OCI-LY1 (cell line): ENCODE results near the gene MGA.
A peak's percentile ranks its signal among the peaks of the same experiment; 100 is the strongest.

Source experiments
- H2AFZ ChIP-seq: fragments of 200-600 bp; sonication (generic), shearing (Covaris generic); 2 replicates; pipeline ENCODE4 v1.6.0; 2014; ENCODE audit warnings: antibody characterized with exemption, mild to moderate bottlenecking, low read length
- H3F3A ChIP-seq: fragments of 200-600 bp; sonication (generic), shearing (Covaris generic); 2 replicates; pipeline ENCODE4 v1.6.0; 2014; ENCODE audit warnings: mild to moderate bottlenecking, antibody characterized with exemption, low read length, moderate library complexity; ENCODE audit not compliant: insufficient read depth
- H3K27ac ChIP-seq: fragments of 200-600 bp; sonication (generic); 2 replicates; pipeline ENCODE4 v1.5.1; 2014; ENCODE audit warnings: low read length, mixed run types, mild to moderate bottlenecking, low read depth; ENCODE audit not compliant: poor library complexity, severe bottlenecking
- H3K27me3 ChIP-seq: fragments of 200-600 bp; sonication (generic); 2 replicates; pipeline ENCODE4 v1.6.0; 2014; ENCODE audit warnings: antibody characterized with exemption, mild to moderate bottlenecking, low read length, moderate library complexity; ENCODE audit not compliant: insufficient read depth
- H3K36me3 ChIP-seq: fragments of 200-600 bp; sonication (generic); 2 replicates; pipeline ENCODE4 v1.6.1; 2014; ENCODE audit warnings: mild to moderate bottlenecking, antibody characterized with exemption, low read length, moderate library complexity, mixed read lengths; ENCODE audit not compliant: insufficient read depth
- H3K4me1 ChIP-seq: fragments of 200-600 bp; sonication (generic); 2 replicates; pipeline ENCODE4 v1.5.1; 2014; ENCODE audit warnings: mild to moderate bottlenecking, low read length, moderate library complexity; ENCODE audit not compliant: insufficient read depth, severe bottlenecking
- H3K4me2 ChIP-seq: fragments of 200-600 bp; sonication (generic), shearing (Covaris generic); 2 replicates; pipeline ENCODE4 v1.6.1; 2014; ENCODE audit warnings: low read length
- H3K4me3 ChIP-seq: fragments of 200-600 bp; sonication (generic); 2 replicates; pipeline ENCODE4 v1.5.1; 2014; ENCODE audit warnings: low read length, low read depth, mild to moderate bottlenecking, mixed read lengths; ENCODE audit not compliant: poor library complexity, severe bottlenecking
- H3K79me2 ChIP-seq: fragments of 200-600 bp; shearing (Covaris generic); 2 replicates; pipeline ENCODE4 v1.6.1; 2016; ENCODE audit warnings: mixed run types, low read length, mixed read lengths; ENCODE audit not compliant: insufficient read depth
- H3K9ac ChIP-seq: fragments of 200-600 bp; sonication (generic), shearing (Covaris generic); 2 replicates; pipeline ENCODE4 v1.6.1; 2014; ENCODE audit warnings: mild to moderate bottlenecking, low read length, mixed read lengths
- H3K9me2 ChIP-seq: fragments of 200-600 bp; sonication (generic), shearing (Covaris generic); 2 replicates; pipeline ENCODE4 v1.6.1; 2014; ENCODE audit warnings: low read depth, mild to moderate bottlenecking, low read length, mixed read lengths
- H3K9me3 ChIP-seq: fragments of 200-600 bp; shearing (Covaris generic); 2 replicates; pipeline ENCODE4 v1.6.1; 2014; ENCODE audit warnings: low read length, mixed read lengths
- H4K20me1 ChIP-seq: fragments of 200-600 bp; sonication (generic), shearing (Covaris generic); 2 replicates; pipeline ENCODE4 v1.6.0; 2016; ENCODE audit warnings: mild to moderate bottlenecking, low read length; ENCODE audit not compliant: insufficient read depth
- CTCF ChIP-seq: fragments of 200-600 bp; sonication (generic), shearing (Covaris generic); IDR thresholded peaks from 2 replicates; pipeline ENCODE4 v1.5.1; 2017; ENCODE audit warnings: mild to moderate bottlenecking, antibody characterized with exemption, low read length, moderate library complexity, mixed read lengths
- EZH2 ChIP-seq: fragments of 200-600 bp; sonication (generic), shearing (Covaris generic); IDR thresholded peaks from 2 replicates; pipeline ENCODE4 v1.8.0; 2017; ENCODE audit warnings: borderline replicate concordance, mixed run types, mild to moderate bottlenecking, antibody characterized with exemption, low read length, moderate library complexity, mixed read lengths

Gene MGA

GRCh38 chr15:41730543-41730942 is 70.3 kb downstream of the MGA start:
- Histone ChIP-seq H3K9ac (no peak overlapping the region), H3K27ac (peak overlapping the region; percentile 50), H3K27me3 (no peaks in the 10 kb centered on the region), H3F3A (no peaks in the 10 kb centered on the region), H3K79me2 (no peaks in the 10 kb centered on the region; the same call in 1 of the 2 replicates), H2AFZ (no peak overlapping the region), H3K9me2 (no peaks in the 10 kb centered on the region), H3K9me3 (no peaks in the 10 kb centered on the region), H3K36me3 (peaks cover 58% of the 10 kb centered on the region), H4K20me1 (no peaks in the 10 kb centered on the region), H3K4me1 (peaks cover 12% of the 10 kb centered on the region), H3K4me3 (no peak overlapping the region), H3K4me2 (peak overlapping the region; percentile 34; the same call in 1 of the 2 replicates)
- TF ChIP-seq EZH2: no peak
- TF ChIP-seq CTCF: no peak

- Histone ChIP-seq H3K4me2 (no peak overlapping the region), H3K9me3 (no peaks in the 10 kb centered on the region), H3K27ac (no peak overlapping the region), H3K36me3 (peaks cover 70% of the 10 kb centered on the region), H3K9ac (no peak overlapping the region), H4K20me1 (no peaks in the 10 kb centered on the region), H3K4me1 (peaks cover 12% of the 10 kb centered on the region), H3K27me3 (no peaks in the 10 kb centered on the region), H3K79me2 (no peaks in the 10 kb centered on the region), H2AFZ (no peak overlapping the region), H3F3A (no peaks in the 10 kb centered on the region), H3K4me3 (no peak overlapping the region), H3K9me2 (no peaks in the 10 kb centered on the region)
- no peak for TF ChIP-seq EZH2
- no peak for TF ChIP-seq CTCF
Observed at GRCh38 chr15:41732483-41732882, 72.3 kb downstream of the MGA start.

GRCh38 chr15:41734079-41734478 is 73.9 kb downstream of the MGA start:
- Histone ChIP-seq H3K36me3 (peaks cover 75% of the 10 kb centered on the region), H3K4me3 (no peak overlapping the region), H3K4me1 (peaks cover 12% of the 10 kb centered on the region)

More at GRCh38 chr15:41734079-41734478, 73.9 kb downstream of the MGA start:
- Histone ChIP-seq H3K9ac (no peak overlapping the region), H3K79me2 (no peaks in the 10 kb centered on the region), H3K27me3 (no peaks in the 10 kb centered on the region), H3F3A (no peaks in the 10 kb centered on the region), H3K4me2 (no peak overlapping the region), H3K9me3 (no peaks in the 10 kb centered on the region), H3K27ac (no peak overlapping the region), H4K20me1 (no peaks in the 10 kb centered on the region), H3K9me2 (no peaks in the 10 kb centered on the region), H2AFZ (no peak overlapping the region)
- TF ChIP-seq CTCF (no peak), EZH2 (no peak)
